Mesendoderm (in vitro differentiated cells): ENCODE data around the gene GALNT4. TPM values are rescaled to one million over a fixed set of nuclear protein-coding genes. Genes with fewer than 3 reads are reported as not detected.

Experiments used
- DNase-seq: peaks from one replicate; pipeline ENCODE4 v3.0.0; 2013
- H2AK5ac ChIP-seq: 2 replicates; pipeline ENCODE4 v1.6.1; 2013; ENCODE audit warnings: low read length, inconsistent platforms
- H2BK120ac ChIP-seq: 2 replicates; pipeline ENCODE4 v1.6.1; 2013; ENCODE audit warnings: low read depth, mild to moderate bottlenecking, low read length, moderate library complexity, mixed read lengths
- H2BK15ac ChIP-seq: replicated peaks from 2 replicates; pipeline ENCODE4 v1.6.1; 2013; ENCODE audit warnings: low read depth, mild to moderate bottlenecking, moderate library complexity
- H2BK5ac ChIP-seq: 2 replicates; pipeline ENCODE4 v1.6.1; 2013; ENCODE audit warnings: low read length, inconsistent platforms
- H3K18ac ChIP-seq: 2 replicates; pipeline ENCODE4 v1.6.1; 2013; ENCODE audit warnings: mild to moderate bottlenecking, low read length, mixed read lengths
- H3K23ac ChIP-seq: one replicate; pipeline ENCODE4 v1.6.1; 2013; ENCODE audit warnings: low read length
- H3K27ac ChIP-seq: 2 replicates; pipeline ENCODE4 v1.5.1; 2013; ENCODE audit warnings: low read depth, mild to moderate bottlenecking, inconsistent platforms, low read length, moderate library complexity
- H3K27me3 ChIP-seq: 2 replicates; pipeline ENCODE4 v1.6.1; 2013; ENCODE audit warnings: low read length, control low read depth, mild to moderate bottlenecking, inconsistent platforms; ENCODE audit not compliant: insufficient read depth, poor library complexity
- H3K36me3 ChIP-seq: 2 replicates; pipeline ENCODE4 v1.6.1; 2013; ENCODE audit warnings: low read length, inconsistent platforms; ENCODE audit not compliant: control insufficient read depth, insufficient read depth
- H3K4ac ChIP-seq: one replicate; pipeline ENCODE4 v1.6.1; 2013; ENCODE audit warnings: low read depth, mild to moderate bottlenecking, low read length, moderate library complexity
- H3K4me1 ChIP-seq: 2 replicates; pipeline ENCODE4 v1.6.1; 2013; ENCODE audit warnings: low read depth, low read length, inconsistent platforms; ENCODE audit not compliant: control insufficient read depth
- H3K4me2 ChIP-seq: 2 replicates; pipeline ENCODE4 v1.6.1; 2013; ENCODE audit warnings: low read length
- H3K4me3 ChIP-seq: 2 replicates; pipeline ENCODE4 v1.5.1; 2013; ENCODE audit warnings: mild to moderate bottlenecking, low read length
- H3K56ac ChIP-seq: one replicate; pipeline ENCODE4 v1.6.1; 2013; ENCODE audit warnings: low read length
- H3K79me1 ChIP-seq: 2 replicates; pipeline ENCODE4 v1.6.1; 2013; ENCODE audit warnings: low read length, inconsistent platforms
- H3K79me2 ChIP-seq: 2 replicates; pipeline ENCODE4 v1.6.1; 2013; ENCODE audit warnings: mild to moderate bottlenecking, low read length; ENCODE audit not compliant: control insufficient read depth, insufficient read depth
- H3K9ac ChIP-seq: 2 replicates; pipeline ENCODE4 v1.6.1; 2013; ENCODE audit warnings: low read length, inconsistent platforms
- H4K5ac ChIP-seq: one replicate; pipeline ENCODE4 v1.6.1; 2013; ENCODE audit warnings: low read length
- H4K8ac ChIP-seq: one replicate; pipeline ENCODE4 v1.6.1; 2013; ENCODE audit warnings: low read depth, mild to moderate bottlenecking, control low read depth, low read length, moderate library complexity
- WGBS: extraction: QIAGEN DNeasy Blood & Tissue Kit; methylation state at CpG from one replicate; pipeline ENCODE4 v1.1.7; 2013; ENCODE audit warnings: low lambda C conversion rate, missing lambda C conversion rate; ENCODE audit not compliant: insufficient coverage; ENCODE audit errors: extremely low coverage; 5-methylcytosine and 5-hydroxymethylcytosine counted together
- small RNA-seq: library from polyadenylated mRNA; stranded (forward); fragments of <200 nt; extraction: miRNeasy Mini kit (QIAGEN cat#:217004); gene quantifications from one replicate; pipeline ENCODE3, GENCODE V24; 2013; ENCODE audit not compliant: insufficient read depth

Gene GALNT4

DNA sequence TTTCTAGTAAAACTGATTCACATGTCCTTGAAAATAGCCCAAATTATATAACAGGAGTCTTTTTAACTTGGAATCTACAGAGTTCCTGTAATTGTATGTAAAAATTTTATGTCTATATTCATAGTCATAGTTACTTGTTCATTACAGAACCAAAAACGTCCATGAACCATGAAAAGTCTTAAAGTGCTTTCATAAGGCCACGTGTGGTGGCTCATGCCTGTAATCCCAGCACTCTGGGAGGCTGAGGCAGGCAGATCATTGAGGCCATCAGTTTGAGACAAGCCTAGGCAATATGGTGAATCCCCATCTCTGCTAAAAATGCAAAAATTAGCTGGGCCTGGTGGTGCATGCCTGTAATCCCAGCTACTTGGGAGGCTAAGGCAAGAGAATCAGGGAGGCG lies 48.4 kb downstream of the GALNT4 start:
- no peak overlapping the region for H2BK15ac ChIP-seq
- no peak overlapping the region for H3K9ac ChIP-seq
- H2AK5ac ChIP-seq, result no peak overlapping the region
- H3K56ac ChIP-seq, result no peak overlapping the region
- no peak overlapping the region for H4K5ac ChIP-seq
- H3K4me3 ChIP-seq, result no peak overlapping the region
- no peak overlapping the region for H3K23ac ChIP-seq
- H3K4ac ChIP-seq, result no peak overlapping the region
- no peak overlapping the region for H4K8ac ChIP-seq
- no peak overlapping the region for H3K27ac ChIP-seq
- DNase-seq, result no peak
- no peaks in the 10 kb centered on the region for H3K79me1 ChIP-seq
- no peak overlapping the region for H3K18ac ChIP-seq
- H2BK120ac ChIP-seq, result no peak overlapping the region
- no peaks in the 10 kb centered on the region for H3K36me3 ChIP-seq
- H3K4me2 ChIP-seq, result no peak overlapping the region
- no CpG with 5 or more reads among the region's 3 CpGs for WGBS
- no peak overlapping the region for H2BK5ac ChIP-seq
- no peaks in the 10 kb centered on the region for H3K27me3 ChIP-seq
- no peaks in the 10 kb centered on the region for H3K79me2 ChIP-seq
- no peaks in the 10 kb centered on the region for H3K4me1 ChIP-seq

GRCh38 chr12:89475203-89475990 lies 49.2 kb downstream of the GALNT4 start:
- Histone ChIP-seq H2BK120ac (no peak overlapping the region), H4K8ac (no peak overlapping the region), H3K36me3 (no peaks in the 10 kb centered on the region), H2BK15ac (no peak overlapping the region), H3K79me2 (no peaks in the 10 kb centered on the region), H3K56ac (no peak overlapping the region), H3K27ac (no peak overlapping the region), H3K27me3 (no peaks in the 10 kb centered on the region), H2AK5ac (no peak overlapping the region), H3K4me3 (no peak overlapping the region), H3K23ac (no peak overlapping the region), H3K79me1 (no peaks in the 10 kb centered on the region), H3K9ac (no peak overlapping the region), H3K4ac (no peak overlapping the region), H2BK5ac (no peak overlapping the region), H3K4me1 (no peaks in the 10 kb centered on the region), H4K5ac (no peak overlapping the region), H3K4me2 (no peak overlapping the region), H3K18ac (no peak overlapping the region)
- DNase-seq, result no peak
- no CpG with 5 or more reads among the region's 6 CpGs for WGBS

GRCh38 chr12:89474615-89475014 lies 50.0 kb downstream of the GALNT4 start:
- no peak overlapping the region for H3K4ac ChIP-seq
- H3K4me1 ChIP-seq, result no peaks in the 10 kb centered on the region
- no peak overlapping the region for H2BK15ac ChIP-seq
- no peak overlapping the region for H3K18ac ChIP-seq
- no peak overlapping the region for H3K9ac ChIP-seq
- H2AK5ac ChIP-seq, result no peak overlapping the region
- no peak overlapping the region for H4K5ac ChIP-seq
- H2BK120ac ChIP-seq, result no peak overlapping the region
- no peaks in the 10 kb centered on the region for H3K79me1 ChIP-seq
- no peak overlapping the region for H3K27ac ChIP-seq
- H4K8ac ChIP-seq, result no peak overlapping the region
- no CpG with 5 or more reads among the region's 1 CpG for WGBS
- no peaks in the 10 kb centered on the region for H3K36me3 ChIP-seq
- H3K4me2 ChIP-seq, result no peak overlapping the region
- H3K56ac ChIP-seq, result no peak overlapping the region
- H3K4me3 ChIP-seq, result no peak overlapping the region
- H2BK5ac ChIP-seq, result no peak overlapping the region
- H3K79me2 ChIP-seq, result no peaks in the 10 kb centered on the region
- no peak for DNase-seq
- H3K23ac ChIP-seq, result no peak overlapping the region
- H3K27me3 ChIP-seq, result no peaks in the 10 kb centered on the region

Small RNA genes within 50 kb of the gene (small RNA-seq; reads per million reads assigned to genes)
- not detected for gene AC025034.2
- not detected for gene POC1B-GALNT4
